ENCODE results near the gene TTLL5.

The TTLL5 gene

DNA sequence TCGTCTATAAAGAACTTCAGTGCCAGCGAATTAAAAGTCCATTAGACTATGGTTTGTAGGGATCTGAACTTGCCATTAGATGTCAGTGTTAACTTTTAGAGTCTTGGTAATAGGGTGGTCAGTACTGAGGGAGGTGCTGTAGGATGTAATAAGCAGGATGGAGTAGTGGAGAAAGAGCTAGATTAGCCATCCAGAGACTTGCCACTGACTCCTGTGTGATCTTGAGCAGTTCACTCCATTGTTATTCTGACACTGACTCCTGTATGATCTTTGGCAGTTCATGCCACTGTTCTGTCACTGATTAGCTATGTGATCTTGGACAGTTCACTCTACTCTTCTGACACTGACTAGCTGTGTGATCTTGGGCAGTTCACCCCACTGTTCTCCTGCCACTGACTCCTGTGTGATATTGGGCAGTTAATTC, 133.6 kb downstream of the TTLL5 start:
- DNase-seq: peak; percentile 46
- Histone ChIP-seq H3K36me3 (replicated peaks) (no peaks in the 10 kb centered on the region), H3K4me3 (ENCODE audit: low read depth, low read length) (no peak overlapping the region), H3K27me3 (replicated peaks) (no peaks in the 10 kb centered on the region), H3K27ac (no peak overlapping the region)
- in situ Hi-C loops (cut with HindIII; ENCODE audit: low pct_ligation_motif_present, low sequenced_read_pairs): no loop called here
- peak; percentile 45 for TF ChIP-seq CTCF (IDR thresholded peaks at IDR 0.05; ENCODE audit: low read depth, low read length, missing control alignments)

GRCh38 chr14:75800792-75801191, 139.7 kb downstream of the TTLL5 start:
- peak; percentile 24 for TF ChIP-seq CTCF (IDR thresholded peaks at IDR 0.05; ENCODE audit: low read depth, low read length, missing control alignments)
- in situ Hi-C loops (cut with HindIII; ENCODE audit: low pct_ligation_motif_present, low sequenced_read_pairs): no loop called here
- Histone ChIP-seq H3K27ac (no peak overlapping the region), H3K36me3 (replicated peaks) (no peaks in the 10 kb centered on the region), H3K27me3 (replicated peaks) (no peaks in the 10 kb centered on the region), H3K4me3 (ENCODE audit: low read depth, low read length) (no peak overlapping the region)
- no peak for DNase-seq

DNA sequence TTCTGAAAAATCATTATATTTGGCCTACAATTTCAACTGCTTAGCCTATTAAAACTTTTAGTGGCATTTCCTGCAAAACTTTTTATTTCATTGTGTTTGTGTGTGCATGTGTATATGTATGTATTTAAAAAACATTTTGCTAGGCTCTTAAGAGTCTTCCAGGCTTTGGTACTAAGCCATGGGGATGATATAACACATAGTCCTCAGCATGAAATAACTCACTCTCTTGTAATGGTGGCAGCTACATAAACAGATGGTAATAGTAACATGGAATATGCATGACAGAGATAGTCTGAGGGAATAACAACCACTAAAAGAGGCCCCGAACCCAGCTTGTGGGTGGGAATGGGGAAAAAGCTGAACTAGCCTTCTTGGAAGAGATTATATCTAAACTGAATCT, 141.4 kb downstream of the TTLL5 start:
- no peak for TF ChIP-seq CTCF (IDR thresholded peaks at IDR 0.05; ENCODE audit: low read depth, low read length, missing control alignments)
- H3K4me3 ChIP-seq (ENCODE audit: low read depth, low read length): no peak overlapping the region
- no peaks in the 10 kb centered on the region for H3K36me3 ChIP-seq (replicated peaks)
- H3K27me3 ChIP-seq (replicated peaks): no peaks in the 10 kb centered on the region
- DNase-seq: no peak
- in situ Hi-C loops (cut with HindIII; ENCODE audit: low pct_ligation_motif_present, low sequenced_read_pairs): no loop called here
- H3K27ac ChIP-seq: no peak overlapping the region

DNA sequence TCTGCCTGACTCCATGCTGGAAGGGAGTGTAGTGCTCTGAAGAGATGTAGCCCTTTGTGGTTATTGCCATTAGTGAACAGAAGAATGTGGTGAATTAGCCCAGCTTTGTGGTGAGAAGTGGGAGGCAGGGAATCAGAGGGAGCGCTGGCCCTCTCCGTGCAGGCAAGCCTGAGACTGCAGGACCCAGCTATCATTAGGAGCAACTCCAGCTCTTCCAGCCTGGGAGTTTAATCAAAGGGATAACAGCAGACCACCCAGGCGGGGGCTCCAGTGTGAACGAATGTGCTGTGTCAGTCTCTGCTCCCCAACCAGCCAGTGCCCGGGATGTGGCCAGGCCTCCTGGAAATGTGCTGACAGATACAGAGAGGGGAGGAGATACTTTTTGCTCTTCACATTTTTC, 142.7 kb downstream of the TTLL5 start:
- TF ChIP-seq CTCF (IDR thresholded peaks at IDR 0.05; ENCODE audit: low read depth, low read length, missing control alignments): no peak
- H3K27me3 ChIP-seq (replicated peaks): no peaks in the 10 kb centered on the region
- no peak overlapping the region for H3K4me3 ChIP-seq (ENCODE audit: low read depth, low read length)
- H3K36me3 ChIP-seq (replicated peaks): no peaks in the 10 kb centered on the region
- in situ Hi-C loops (cut with HindIII; ENCODE audit: low pct_ligation_motif_present, low sequenced_read_pairs): no loop called here
- DNase-seq: no peak
- H3K27ac ChIP-seq: no peak overlapping the region

DNA sequence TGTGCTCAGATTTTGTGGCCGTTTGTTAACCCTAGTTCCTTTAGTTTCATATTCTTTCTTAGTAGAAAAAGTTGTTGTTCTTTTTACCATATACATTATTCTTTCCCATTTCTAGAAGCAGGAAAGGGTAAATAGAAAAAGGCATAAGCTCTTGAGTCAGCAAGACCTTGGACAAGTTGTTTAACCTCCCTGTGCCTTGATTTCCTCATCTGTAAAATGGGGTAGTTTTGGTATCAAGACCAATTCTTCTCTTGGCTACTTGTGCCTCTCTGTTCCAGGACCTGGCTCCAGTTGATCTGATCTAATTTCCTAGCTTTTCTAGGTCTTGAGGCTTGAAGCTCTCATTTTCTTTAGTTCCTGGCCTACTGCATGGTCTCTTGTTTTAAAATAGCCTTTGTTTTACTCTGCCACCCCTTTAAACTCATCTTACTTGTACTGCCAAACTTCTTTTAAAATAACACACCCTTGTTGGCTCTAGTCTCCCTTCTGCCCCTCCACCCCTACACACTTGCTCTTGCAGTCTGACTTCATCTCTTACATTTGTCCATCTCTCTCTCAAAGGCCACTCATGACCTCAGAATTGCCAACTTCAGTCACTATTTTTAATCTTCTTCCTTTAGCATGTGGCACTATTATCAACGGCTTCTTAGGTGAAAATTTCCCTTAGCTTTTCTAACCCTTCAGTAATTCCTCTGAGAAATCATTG, 143.7 kb downstream of the TTLL5 start:
- no peak for DNase-seq
- H3K27ac ChIP-seq: no peak overlapping the region
- TF ChIP-seq CTCF (IDR thresholded peaks at IDR 0.05; ENCODE audit: low read depth, low read length, missing control alignments): no peak
- H3K4me3 ChIP-seq (ENCODE audit: low read depth, low read length): no peak overlapping the region
- H3K36me3 ChIP-seq (replicated peaks): no peaks in the 10 kb centered on the region
- H3K27me3 ChIP-seq (replicated peaks): no peaks in the 10 kb centered on the region
- in situ Hi-C loops (cut with HindIII; ENCODE audit: low pct_ligation_motif_present, low sequenced_read_pairs): no loop called here

GRCh38 chr14:75805646-75806045, 144.6 kb downstream of the TTLL5 start:
- no peaks in the 10 kb centered on the region for H3K27me3 ChIP-seq (replicated peaks)
- H3K4me3 ChIP-seq (ENCODE audit: low read depth, low read length): no peak overlapping the region
- no peaks in the 10 kb centered on the region for H3K36me3 ChIP-seq (replicated peaks)
- no peak overlapping the region for H3K27ac ChIP-seq
- in situ Hi-C loops (cut with HindIII; ENCODE audit: low pct_ligation_motif_present, low sequenced_read_pairs): no loop called here
- TF ChIP-seq CTCF (IDR thresholded peaks at IDR 0.05; ENCODE audit: low read depth, low read length, missing control alignments): no peak
- no peak for DNase-seq

Measured in brain microvascular endothelial cell (primary cell).